GM23338 (cell line): ENCODE data around the gene MUC12. TPM values are rescaled to one million over a fixed set of nuclear protein-coding genes. Genes with fewer than 3 reads are reported as not detected.

Experiments
- ATAC-seq: fragments of 200-7000 bp; cut with Tn5 transposase; 3 replicates; pipeline ENCODE4 v1.9.1; 2020
- DNase-seq: peaks from one replicate; pipeline ENCODE4 v3.0.0-alpha.2; 2015; ENCODE audit warnings: low spot score
- H2AFZ ChIP-seq: fragments of 200-600 bp; sonication (generic); 2 replicates; pipeline ENCODE4 v1.8.0; 2016; ENCODE audit warnings: antibody characterized with exemption, mild to moderate bottlenecking, moderate library complexity
- H3F3A ChIP-seq: fragments of 200-600 bp; sonication (generic); replicated peaks from 2 replicates; pipeline ENCODE4 v1.8.0; 2017; ENCODE audit warnings: antibody characterized with exemption, mixed run types, low read depth
- H3K27ac ChIP-seq: fragments of 200-600 bp; sonication (generic); 2 replicates; pipeline ENCODE4 v1.6.1; 2016; ENCODE audit warnings: low read depth
- H3K27me3 ChIP-seq: fragments of 200-600 bp; sonication (generic); 2 replicates; pipeline ENCODE4 v1.8.0; 2016; ENCODE audit warnings: mild to moderate bottlenecking, mixed run types, moderate library complexity; ENCODE audit not compliant: insufficient read depth
- H3K36me3 ChIP-seq: fragments of 200-600 bp; sonication (generic); 2 replicates; pipeline ENCODE4 v1.8.0; 2016; ENCODE audit warnings: mild to moderate bottlenecking; ENCODE audit not compliant: insufficient read depth
- H3K4me1 ChIP-seq: fragments of 200-600 bp; sonication (generic); 2 replicates; pipeline ENCODE4 v1.8.0; 2016; ENCODE audit warnings: mild to moderate bottlenecking, moderate library complexity; ENCODE audit not compliant: insufficient read depth
- H3K4me2 ChIP-seq: fragments of 200-600 bp; sonication (generic); 2 replicates; pipeline ENCODE4 v1.7.1; 2017; ENCODE audit warnings: mixed run types
- H3K4me3 ChIP-seq: fragments of 200-600 bp; sonication (generic); 2 replicates; pipeline ENCODE4 v1.6.1; 2016; ENCODE audit warnings: mixed run types
- H3K79me2 ChIP-seq: fragments of 200-600 bp; sonication (generic); replicated peaks from 2 replicates; pipeline ENCODE4 v1.8.0; 2017; ENCODE audit warnings: mild to moderate bottlenecking; ENCODE audit not compliant: insufficient read depth
- H3K9me2 ChIP-seq: fragments of 200-600 bp; sonication (generic); 2 replicates; pipeline ENCODE4 v1.8.0; 2017; ENCODE audit not compliant: insufficient read depth
- H4K20me1 ChIP-seq: fragments of 200-600 bp; sonication (generic); replicated peaks from 2 replicates; pipeline ENCODE4 v1.8.0; 2017; ENCODE audit warnings: mild to moderate bottlenecking; ENCODE audit not compliant: insufficient read depth
- H3K27ac Mint-ChIP-seq: 2 replicates; pipeline ENCODE4 v1.8.0; 2020; ENCODE audit warnings: inconsistent platforms, mild to moderate bottlenecking, moderate library complexity, mixed read lengths
- H3K27me3 Mint-ChIP-seq: 3 replicates; pipeline ENCODE4 v1.8.0; 2022; ENCODE audit warnings: low read depth, mild to moderate bottlenecking, moderate library complexity, mixed read lengths, inconsistent platforms; ENCODE audit not compliant: insufficient read depth, poor library complexity
- H3K36me3 Mint-ChIP-seq: 3 replicates; pipeline ENCODE4 v1.8.0; 2021; ENCODE audit warnings: low read depth, mild to moderate bottlenecking, inconsistent platforms, moderate library complexity, mixed read lengths
- H3K4me1 Mint-ChIP-seq: 3 replicates; pipeline ENCODE4 v1.8.0; 2020; ENCODE audit warnings: mild to moderate bottlenecking, inconsistent platforms, mixed read lengths
- H3K4me3 Mint-ChIP-seq: 3 replicates; pipeline ENCODE4 v1.8.0; 2021; ENCODE audit warnings: moderate library complexity, mild to moderate bottlenecking, inconsistent platforms, mixed read lengths
- H3K9me3 Mint-ChIP-seq: 3 replicates; pipeline ENCODE4 v1.8.0; 2020; ENCODE audit warnings: moderate library complexity, mild to moderate bottlenecking, inconsistent platforms, mixed read lengths
- CREB1 ChIP-seq: fragments of 250-450 bp; sonication (Bioruptor Pico); IDR thresholded peaks from 2 replicates; pipeline ENCODE4 v1.5.0; 2020; ENCODE audit warnings: low read depth, mild to moderate bottlenecking, moderate library complexity
- CTCF ChIP-seq, 2 experiments: fragments of 200-600 bp in 1 of 2; sonication (generic) in 1 of 2; conservative IDR thresholded peaks; 2 replicates each; pipeline versions ENCODE4 v1.5.1 to v1.6.1; 2016 to 2017; ENCODE audit warnings: antibody characterized with exemption in 2 of 2, low read depth in 2 of 2, mild to moderate bottlenecking in 2 of 2, moderate library complexity in 1 of 2
- ETS1 ChIP-seq: IDR thresholded peaks from 2 replicates; pipeline ENCODE4 v1.6.1; 2016; ENCODE audit warnings: antibody characterized with exemption
- POLR2AphosphoS5 ChIP-seq: IDR thresholded peaks from 2 replicates; pipeline ENCODE4 v1.6.1; 2016; ENCODE audit warnings: antibody characterized with exemption, low read depth
- ZNF331 ChIP-seq: fragments of 250-450 bp; sonication (Bioruptor Pico); IDR thresholded peaks from 2 replicates; pipeline ENCODE4 v1.5.0; 2020; ENCODE audit warnings: low read depth, mild to moderate bottlenecking, moderate library complexity
- polyA plus RNA-seq: library from polyadenylated mRNA; unstranded; fragments of >200 nt; fragmentation: Nextera tagmentation; extraction: Ambion mirVana; gene quantifications from 2 replicates; pipeline ENCODE4 v1.2.1, GENCODE V29; 2016
- total RNA-seq: library from RNA; depleted of rRNA; stranded (reverse); fragments of >200 nt; shearing (Covaris generic); gene quantifications from 2 replicates; pipeline ENCODE4 v1.2.3, GENCODE V29; 2014

MUC12 gene
- total and polyA plus RNA-seq, 2 experiments from 2014 or later, result 4.6 to 18.0 TPM

GRCh38 chr7:100965045-100965722, 4.2 kb upstream of the MUC12 start:
- TF ChIP-seq ZNF331 (CRISPR knock-in tag) (no peak), CTCF (conservative IDR thresholded peaks at IDR 0.05; ENCODE audit: low read depth in 2 of 2) (peak in 1 of 2 experiments; percentile 31; a peak in 2 of 4 replicates)
- DNase-seq, result peak; percentile 74
- peak overlapping the region; percentile 100 for H2AFZ ChIP-seq
- peaks cover 20% of the 10 kb centered on the region for H3K27me3 ChIP-seq
- Mint-ChIP-seq H3K4me3 (peak overlapping the region; percentile 88), H3K36me3 (no peaks in the 10 kb centered on the region; the same call in 2 of the 3 replicates), H3K27me3 (peaks cover 29% of the 10 kb centered on the region), H3K4me1 (peaks cover 36% of the 10 kb centered on the region), H3K27ac (no peak overlapping the region), H3K9me3 (no peaks in the 10 kb centered on the region)
- H3K4me1 ChIP-seq, result peaks cover 38% of the 10 kb centered on the region
- peaks cover 15% of the 10 kb centered on the region for H3F3A ChIP-seq
- no peaks in the 10 kb centered on the region for H3K36me3 ChIP-seq
- H3K4me2 ChIP-seq, result peak overlapping the region; percentile 100
- peak; percentile 11 for ATAC-seq
- no peaks in the 10 kb centered on the region for H3K9me2 ChIP-seq
- H3K79me2 ChIP-seq, result no peaks in the 10 kb centered on the region
- peaks cover 2% of the 10 kb centered on the region; the same call in 1 of the 2 replicates for H4K20me1 ChIP-seq
- H3K4me3 ChIP-seq, result peak overlapping the region; percentile 89
- peak overlapping the region; percentile 59; the same call in 1 of the 2 replicates for H3K27ac ChIP-seq

GRCh38 chr7:100965723-100966541, 3.4 kb upstream of the MUC12 start:
- H3K27me3 Mint-ChIP-seq, result peaks cover 29% of the 10 kb centered on the region
- 0 out of 2 replicates have a peak overlapping the region, but pooled peaks have one; percentile 28 for H3K27ac Mint-ChIP-seq
- no peaks in the 10 kb centered on the region for H3K79me2 ChIP-seq
- H3K27me3 ChIP-seq, result peaks cover 20% of the 10 kb centered on the region
- H3K4me1 Mint-ChIP-seq, result peaks cover 36% of the 10 kb centered on the region
- peak overlapping the region; percentile 59; the same call in 1 of the 2 replicates for H3K27ac ChIP-seq
- DNase-seq, result peak; percentile 100
- peak overlapping the region; percentile 89 for H3K4me3 ChIP-seq
- H3K4me1 ChIP-seq, result peaks cover 38% of the 10 kb centered on the region
- H3K9me3 Mint-ChIP-seq, result no peaks in the 10 kb centered on the region
- peak; percentile 89 for ATAC-seq
- peaks cover 2% of the 10 kb centered on the region; the same call in 1 of the 2 replicates for H4K20me1 ChIP-seq
- H3F3A ChIP-seq, result peaks cover 15% of the 10 kb centered on the region
- H2AFZ ChIP-seq, result peak overlapping the region; percentile 100
- no peaks in the 10 kb centered on the region for H3K36me3 ChIP-seq
- H3K9me2 ChIP-seq, result no peaks in the 10 kb centered on the region
- peak overlapping the region; percentile 100 for H3K4me2 ChIP-seq
- peak; percentile 76 for TF ChIP-seq CREB1
- peak; percentile 92 to 99 for TF ChIP-seq CTCF (conservative IDR thresholded peaks at IDR 0.05; ENCODE audit: low read depth in 2 of 2)
- peak; percentile 66 for TF ChIP-seq POLR2AphosphoS5
- no peak for TF ChIP-seq ETS1
- H3K36me3 Mint-ChIP-seq, result no peaks in the 10 kb centered on the region; the same call in 2 of the 3 replicates
- peak overlapping the region; percentile 88 for H3K4me3 Mint-ChIP-seq
